K562 (cell line): ENCODE measurements around the gene CGREF1. TPM values are rescaled to one million over a fixed set of nuclear protein-coding genes. Genes with fewer than 3 reads are reported as not detected.

Experiments
- BACH1 ChIP-seq: fragments of 200-800 bp; sonication (Bioruptor generic); IDR thresholded peaks from 2 replicates; pipeline ENCODE4 v1.6.1; 2016; ENCODE audit warnings: missing genetic modification characterization, missing compliant biosample characterization
- BDP1 ChIP-seq: IDR thresholded peaks from 3 replicates; pipeline ENCODE4 v1.6.1; 2011; ENCODE audit not compliant: insufficient read length, insufficient read depth
- BRD4 ChIP-seq: fragments of 200-600 bp; sonication (generic); IDR thresholded peaks from 2 replicates; pipeline ENCODE4 v1.6.1; 2017; ENCODE audit warnings: inconsistent platforms
- ETV1 ChIP-seq: fragments of 450-650 bp; conservative IDR thresholded peaks from 2 replicates; pipeline ENCODE4 v1.6.1; 2016; ENCODE audit warnings: missing genetic modification characterization, control low read depth, low read depth, missing compliant biosample characterization
- MCM5 ChIP-seq: fragments of 450-650 bp; IDR thresholded peaks from 2 replicates; pipeline ENCODE4 v1.6.1; 2016; ENCODE audit warnings: low read depth
- POLR2B ChIP-seq: fragments of 450-650 bp; IDR thresholded peaks from 2 replicates; pipeline ENCODE4 v1.6.1; 2018; ENCODE audit warnings: low read depth; ENCODE audit not compliant: partially characterized antibody
- TAF9B ChIP-seq: fragments of 450-650 bp; IDR thresholded peaks from 2 replicates; pipeline ENCODE4 v1.6.1; 2018; ENCODE audit warnings: mild to moderate bottlenecking; ENCODE audit not compliant: partially characterized antibody
- THRB ChIP-seq: fragments of 450-650 bp; formaldehyde crosslinking; conservative IDR thresholded peaks from 2 replicates; pipeline ENCODE4 v1.4.0; 2022; ENCODE audit warnings: mild to moderate bottlenecking, missing genetic modification characterization
- XRCC5 ChIP-seq: fragments of 200-400 bp; formaldehyde crosslinking; IDR thresholded peaks from 2 replicates; pipeline ENCODE4 v1.6.1; 2017; ENCODE audit warnings: low read depth, mild to moderate bottlenecking, low read length
- ZNF785 ChIP-seq: fragments of 250-450 bp; sonication (Bioruptor Pico); IDR thresholded peaks from 2 replicates; pipeline ENCODE4 v1.4.0; 2020; ENCODE audit warnings: mild to moderate bottlenecking
- polyA plus RNA-seq, 8 experiments: library from polyadenylated mRNA; depleted of rRNA in 4 of 8; stranded (reverse) in 5 of 8; unstranded in 3 of 8; fragments of >200 nt; fragmentation: Nextera tagmentation in 2 of 8; fragmentation: Illumina TruSeq in 1 of 8; extraction: Ambion mirVana in 2 of 8; extraction: Trizol in 1 of 8; gene quantifications; 2 replicates each; pipeline versions ENCODE4 v1.2.1 to v1.2.3, GENCODE V29; 2011 to 2014; ENCODE audit warnings: inconsistent platforms in 1 of 8, missing spikeins in 1 of 8
- total RNA-seq, 7 experiments: library from RNA; depleted of rRNA in 6 of 7; stranded (reverse); fragments of >200 nt in 6 of 7; fragmentation: Illumina TruSeq in 2 of 7; extraction: Trizol in 2 of 7; gene quantifications; 2 replicates each; pipeline versions ENCODE4 v1.2.1 to v1.2.3, GENCODE V29; 2011 to 2021; ENCODE audit warnings: low replicate concordance in 1 of 7
- TF ChIP-seq, protein P1 (sequence below): fragments of 450-650 bp; IDR thresholded peaks from 2 replicates; pipeline ENCODE4 v1.6.1; 2018; ENCODE audit not compliant: partially characterized antibody
- TF ChIP-seq, protein P2 (sequence below): fragments of 250-450 bp; sonication (Bioruptor Pico); IDR thresholded peaks from 2 replicates; pipeline ENCODE4 v1.8.0; 2022; ENCODE audit warnings: moderate library complexity, mild to moderate bottlenecking, inconsistent platforms

Gene CGREF1
- total and polyA plus RNA-seq, 9 of the 15 experiments (the other 6 are each of a cell fraction or from before 2014, with no cell fraction given): 0.07 to 0.50 (median 0.37) TPM

GRCh38 chr2:27051902-27052645, 66.9 kb downstream of the CGREF1 start (continued):
- TF ChIP-seq THRB: no peak
- TF ChIP-seq BDP1: no peak
- TF ChIP-seq, protein P1, sequence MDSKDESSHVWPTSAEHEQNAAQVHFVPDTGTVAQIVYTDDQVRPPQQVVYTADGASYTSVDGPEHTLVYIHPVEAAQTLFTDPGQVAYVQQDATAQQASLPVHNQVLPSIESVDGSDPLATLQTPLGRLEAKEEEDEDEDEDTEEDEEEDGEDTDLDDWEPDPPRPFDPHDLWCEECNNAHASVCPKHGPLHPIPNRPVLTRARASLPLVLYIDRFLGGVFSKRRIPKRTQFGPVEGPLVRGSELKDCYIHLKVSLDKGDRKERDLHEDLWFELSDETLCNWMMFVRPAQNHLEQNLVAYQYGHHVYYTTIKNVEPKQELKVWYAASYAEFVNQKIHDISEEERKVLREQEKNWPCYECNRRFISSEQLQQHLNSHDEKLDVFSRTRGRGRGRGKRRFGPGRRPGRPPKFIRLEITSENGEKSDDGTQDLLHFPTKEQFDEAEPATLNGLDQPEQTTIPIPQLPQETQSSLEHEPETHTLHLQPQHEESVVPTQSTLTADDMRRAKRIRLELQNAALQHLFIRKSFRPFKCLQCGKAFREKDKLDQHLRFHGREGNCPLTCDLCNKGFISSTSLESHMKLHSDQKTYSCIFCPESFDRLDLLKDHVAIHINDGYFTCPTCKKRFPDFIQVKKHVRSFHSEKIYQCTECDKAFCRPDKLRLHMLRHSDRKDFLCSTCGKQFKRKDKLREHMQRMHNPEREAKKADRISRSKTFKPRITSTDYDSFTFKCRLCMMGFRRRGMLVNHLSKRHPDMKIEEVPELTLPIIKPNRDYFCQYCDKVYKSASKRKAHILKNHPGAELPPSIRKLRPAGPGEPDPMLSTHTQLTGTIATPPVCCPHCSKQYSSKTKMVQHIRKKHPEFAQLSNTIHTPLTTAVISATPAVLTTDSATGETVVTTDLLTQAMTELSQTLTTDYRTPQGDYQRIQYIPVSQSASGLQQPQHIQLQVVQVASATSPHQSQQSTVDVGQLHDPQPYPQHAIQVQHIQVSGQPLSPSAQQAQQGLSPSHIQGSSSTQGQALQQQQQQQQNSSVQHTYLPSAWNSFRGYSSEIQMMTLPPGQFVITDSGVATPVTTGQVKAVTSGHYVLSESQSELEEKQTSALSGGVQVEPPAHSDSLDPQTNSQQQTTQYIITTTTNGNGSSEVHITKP: no peak
- TF ChIP-seq, protein P2, sequence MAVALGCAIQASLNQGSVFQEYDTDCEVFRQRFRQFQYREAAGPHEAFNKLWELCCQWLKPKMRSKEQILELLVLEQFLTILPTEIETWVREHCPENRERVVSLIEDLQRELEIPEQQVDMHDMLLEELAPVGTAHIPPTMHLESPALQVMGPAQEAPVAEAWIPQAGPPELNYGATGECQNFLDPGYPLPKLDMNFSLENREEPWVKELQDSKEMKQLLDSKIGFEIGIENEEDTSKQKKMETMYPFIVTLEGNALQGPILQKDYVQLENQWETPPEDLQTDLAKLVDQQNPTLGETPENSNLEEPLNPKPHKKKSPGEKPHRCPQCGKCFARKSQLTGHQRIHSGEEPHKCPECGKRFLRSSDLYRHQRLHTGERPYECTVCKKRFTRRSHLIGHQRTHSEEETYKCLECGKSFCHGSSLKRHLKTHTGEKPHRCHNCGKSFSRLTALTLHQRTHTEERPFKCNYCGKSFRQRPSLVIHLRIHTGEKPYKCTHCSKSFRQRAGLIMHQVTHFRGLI (CRISPR knock-in tag): no peak
- no peak for TF ChIP-seq TAF9B
- TF ChIP-seq BRD4: no peak
- no peak for TF ChIP-seq ETV1
- TF ChIP-seq BACH1 (tag): no peak
- TF ChIP-seq MCM5: no peak
- no peak for TF ChIP-seq POLR2B
- TF ChIP-seq ZNF785: no peak
- no peak for TF ChIP-seq XRCC5
